C4-2B (cell line): Measurements from ENCODE around the gene BIRC6.

Experiments
- H3K27ac ChIP-seq: fragments of 450-650 bp; 2 replicates; pipeline ENCODE4 v1.5.1; 2017
- CTCF ChIP-seq: fragments of 450-650 bp; conservative IDR thresholded peaks from 2 replicates; pipeline ENCODE4 v1.5.1; 2017; ENCODE audit warnings: mild to moderate bottlenecking
- ZFX ChIP-seq: fragments of 450-650 bp; IDR thresholded peaks from 2 replicates; pipeline ENCODE4 v1.6.1; 2017

The BIRC6 gene

GRCh38 chr2:32668254-32668653, 311.4 kb downstream of the BIRC6 start:
- TF ChIP-seq CTCF (no peak), ZFX (no peak)
- no peak overlapping the region for H3K27ac ChIP-seq
